ENCODE measurements around the gene LTBP4.

Gene LTBP4

GRCh38 chr19:40610396-40611064, 9.4 kb downstream of the LTBP4 start (continued):
- TF ChIP-seq HIC1 (tag by site-specific recombination; IDR thresholded peaks at IDR 0.05): peak; percentile 78
- TF ChIP-seq, protein P1, sequence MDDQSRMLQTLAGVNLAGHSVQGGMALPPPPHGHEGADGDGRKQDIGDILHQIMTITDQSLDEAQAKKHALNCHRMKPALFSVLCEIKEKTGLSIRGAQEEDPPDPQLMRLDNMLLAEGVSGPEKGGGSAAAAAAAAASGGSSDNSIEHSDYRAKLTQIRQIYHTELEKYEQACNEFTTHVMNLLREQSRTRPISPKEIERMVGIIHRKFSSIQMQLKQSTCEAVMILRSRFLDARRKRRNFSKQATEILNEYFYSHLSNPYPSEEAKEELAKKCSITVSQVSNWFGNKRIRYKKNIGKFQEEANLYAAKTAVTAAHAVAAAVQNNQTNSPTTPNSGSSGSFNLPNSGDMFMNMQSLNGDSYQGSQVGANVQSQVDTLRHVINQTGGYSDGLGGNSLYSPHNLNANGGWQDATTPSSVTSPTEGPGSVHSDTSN (CRISPR knock-in tag; IDR thresholded peaks at IDR 0.05): 0 out of 2 replicates have a peak, but pooled peaks have one; percentile 17
- no peak for TF ChIP-seq HOXC10 (CRISPR knock-in tag; IDR thresholded peaks at IDR 0.05)
- TF ChIP-seq ZNF112 (tag by site-specific recombination; IDR thresholded peaks at IDR 0.05): peak; percentile 40; the same call in 1 of the 2 replicates
- TF ChIP-seq ZBTB17 (tag by site-specific recombination; IDR thresholded peaks at IDR 0.05): peak; percentile 81; the same call in 1 of the 2 replicates
- TF ChIP-seq ZNF148 (tag by site-specific recombination; IDR thresholded peaks at IDR 0.05; ENCODE audit: borderline replicate concordance): 0 out of 2 replicates have a peak, but pooled peaks have one; percentile 84
- 0 out of 2 replicates have a peak, but pooled peaks have one; percentile 6 for TF ChIP-seq SP2 (tag by site-specific recombination; IDR thresholded peaks at IDR 0.05)
- 0 out of 2 replicates have a peak, but pooled peaks have one; percentile 41 for TF ChIP-seq KLF7 (tag by site-specific recombination; IDR thresholded peaks at IDR 0.05; ENCODE audit: borderline replicate concordance)
- TF ChIP-seq ZNF843 (tag by site-specific recombination; IDR thresholded peaks at IDR 0.05): no peak
- peak; percentile 94; the same call in 1 of the 2 replicates for TF ChIP-seq PRDM2 (tag by site-specific recombination; IDR thresholded peaks at IDR 0.05; ENCODE audit: borderline replicate concordance)
- TF ChIP-seq KLF8 (tag by site-specific recombination; IDR thresholded peaks at IDR 0.05): 0 out of 2 replicates have a peak, but pooled peaks have one; percentile 11
- 0 out of 2 replicates have a peak, but pooled peaks have one; percentile 6 for TF ChIP-seq ZNF146 (tag by site-specific recombination; IDR thresholded peaks at IDR 0.05)

GRCh38 chr19:40611096-40611495, 9.9 kb downstream of the LTBP4 start:
- Histone ChIP-seq H3K4me3 (ENCODE audit: low read depth, low read length) (no peak overlapping the region), H3K9me3 (ENCODE audit: control insufficient read depth, insufficient read depth, low read depth, low read length) (no peaks in the 10 kb centered on the region), H3K4me1 (ENCODE audit: control insufficient read depth, insufficient read depth, low read length) (peaks cover 25% of the 10 kb centered on the region), H3K27ac (ENCODE audit: extremely low read depth, low read depth, low read length) (no peak overlapping the region), H3K36me3 (ENCODE audit: control insufficient read depth in 2 of 2, insufficient read depth in 1 of 2, low read length in 2 of 2) (peaks cover 0 to 5% of the 10 kb centered on the region in 2 experiments; a peak in 2 of 3 replicates)
- CTCF ChIA-PET: interaction anchor here (0.5 to 20.7 kb wide), 3 partner anchors 23 to 1182 kb away, joined by 3 to 470 read pairs (median 4); no protein-coding TSS in a partner anchor
- TF ChIP-seq ZBTB21 (tag by site-specific recombination; IDR thresholded peaks at IDR 0.05): 0 out of 2 replicates have a peak, but pooled peaks have one; percentile 1
- TF ChIP-seq ZNF785 (tag by site-specific recombination; IDR thresholded peaks at IDR 0.05): no peak
- peak; percentile 78 for TF ChIP-seq ZFP69B (tag by site-specific recombination; IDR thresholded peaks at IDR 0.05)
- TF ChIP-seq, protein P2, sequence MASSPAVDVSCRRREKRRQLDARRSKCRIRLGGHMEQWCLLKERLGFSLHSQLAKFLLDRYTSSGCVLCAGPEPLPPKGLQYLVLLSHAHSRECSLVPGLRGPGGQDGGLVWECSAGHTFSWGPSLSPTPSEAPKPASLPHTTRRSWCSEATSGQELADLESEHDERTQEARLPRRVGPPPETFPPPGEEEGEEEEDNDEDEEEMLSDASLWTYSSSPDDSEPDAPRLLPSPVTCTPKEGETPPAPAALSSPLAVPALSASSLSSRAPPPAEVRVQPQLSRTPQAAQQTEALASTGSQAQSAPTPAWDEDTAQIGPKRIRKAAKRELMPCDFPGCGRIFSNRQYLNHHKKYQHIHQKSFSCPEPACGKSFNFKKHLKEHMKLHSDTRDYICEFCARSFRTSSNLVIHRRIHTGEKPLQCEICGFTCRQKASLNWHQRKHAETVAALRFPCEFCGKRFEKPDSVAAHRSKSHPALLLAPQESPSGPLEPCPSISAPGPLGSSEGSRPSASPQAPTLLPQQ (tag by site-specific recombination; IDR thresholded peaks at IDR 0.05): peak; percentile 78
- peak; percentile 75 for TF ChIP-seq ZIC2 (tag by site-specific recombination; IDR thresholded peaks at IDR 0.05)
- POLR2A ChIA-PET: interaction anchor here (3.8 kb wide), 1 partner anchor 11 kb away, joined by 61 read pairs; no protein-coding TSS in a partner anchor
